Breast epithelium (tissue), 3 donors: ENCODE data around the gene APELA.

Experiments used
- CTCF ChIP-seq, 3 donors: fragments of 450-650 bp; IDR thresholded peaks; one replicate each; pipeline ENCODE4 v1.5.1; 2016 to 2017; ENCODE audit warnings: antibody characterized with exemption in 3 of 3, mild to moderate bottlenecking in 3 of 3, moderate library complexity in 3 of 3
- POLR2A ChIP-seq: fragments of 450-650 bp; IDR thresholded peaks from one replicate; pipeline ENCODE4 v1.6.1; 2016; ENCODE audit warnings: antibody characterized with exemption, mild to moderate bottlenecking, moderate library complexity
- POLR2AphosphoS5 ChIP-seq, 3 donors: sonication (generic); formaldehyde crosslinking; IDR thresholded peaks; one replicate each; pipeline ENCODE4 v1.6.1; 2017; ENCODE audit warnings: antibody characterized with exemption in 3 of 3

GRCh38 chr4:164945146-164945545 lies 68.2 kb downstream of the APELA start:
- TF ChIP-seq CTCF (IDR thresholded peaks at IDR 0.05) = no peak
- no peak for TF ChIP-seq POLR2AphosphoS5 (IDR thresholded peaks at IDR 0.05)
- no peak for TF ChIP-seq POLR2A
